Measurements from ENCODE around the gene NRTN.
"Not testable (repeated sequence)": the region's sequence is repeated elsewhere in the genome, so short reads cannot be mapped to it uniquely, and the experiment has no call there.

Gene NRTN

GRCh38 chr19:5837761-5838352 is 33.0 kb downstream of the NRTN start:
- DNase-seq (ENCODE audit: low read depth) = no peak
- H3K4me3 ChIP-seq (ENCODE audit: control insufficient read depth, low read depth, low read length) = no peak overlapping the region
- no peak for TF ChIP-seq CTCF (conservative IDR thresholded peaks at IDR 0.05; ENCODE audit: control insufficient read depth, insufficient read depth, low read depth, low read length)

GRCh38 chr19:5838353-5839064 is 33.6 kb downstream of the NRTN start:
- H3K4me3 ChIP-seq (ENCODE audit: control insufficient read depth, low read depth, low read length) = no peak overlapping the region
- DNase-seq (ENCODE audit: low read depth) = no peak
- no peak for TF ChIP-seq CTCF (conservative IDR thresholded peaks at IDR 0.05; ENCODE audit: control insufficient read depth, insufficient read depth, low read depth, low read length)

- no peak for DNase-seq (ENCODE audit: low read depth)
- no peak for TF ChIP-seq CTCF (conservative IDR thresholded peaks at IDR 0.05; ENCODE audit: control insufficient read depth, insufficient read depth, low read depth, low read length)
- H3K4me3 ChIP-seq (ENCODE audit: control insufficient read depth, low read depth, low read length) = no peak within 1 kb of the TSS
These were observed 34.5 kb downstream of the NRTN start, which contains the start of gene FUT6 for GRCh38 chr19:5839065-5840017. Gene FUT6 (minus strand): TSS chr19:5839702. CDS start chr19:5832567, 7,135 bp downstream.

GRCh38 chr19:5841735-5842111 is 36.9 kb downstream of the NRTN start:
- not testable (repeated sequence) for H3K4me3 ChIP-seq (ENCODE audit: control insufficient read depth, low read depth, low read length)

GRCh38 chr19:5843295-5843927 is 38.5 kb downstream of the NRTN start:
- H3K4me3 ChIP-seq (ENCODE audit: control insufficient read depth, low read depth, low read length) = no peak overlapping the region
- no peak for TF ChIP-seq CTCF (conservative IDR thresholded peaks at IDR 0.05; ENCODE audit: control insufficient read depth, insufficient read depth, low read depth, low read length)
- no peak for DNase-seq (ENCODE audit: low read depth)

More at GRCh38 chr19:5841735-5842111, 36.9 kb downstream of the NRTN start:
- not testable (repeated sequence) for DNase-seq (ENCODE audit: low read depth)

DNA sequence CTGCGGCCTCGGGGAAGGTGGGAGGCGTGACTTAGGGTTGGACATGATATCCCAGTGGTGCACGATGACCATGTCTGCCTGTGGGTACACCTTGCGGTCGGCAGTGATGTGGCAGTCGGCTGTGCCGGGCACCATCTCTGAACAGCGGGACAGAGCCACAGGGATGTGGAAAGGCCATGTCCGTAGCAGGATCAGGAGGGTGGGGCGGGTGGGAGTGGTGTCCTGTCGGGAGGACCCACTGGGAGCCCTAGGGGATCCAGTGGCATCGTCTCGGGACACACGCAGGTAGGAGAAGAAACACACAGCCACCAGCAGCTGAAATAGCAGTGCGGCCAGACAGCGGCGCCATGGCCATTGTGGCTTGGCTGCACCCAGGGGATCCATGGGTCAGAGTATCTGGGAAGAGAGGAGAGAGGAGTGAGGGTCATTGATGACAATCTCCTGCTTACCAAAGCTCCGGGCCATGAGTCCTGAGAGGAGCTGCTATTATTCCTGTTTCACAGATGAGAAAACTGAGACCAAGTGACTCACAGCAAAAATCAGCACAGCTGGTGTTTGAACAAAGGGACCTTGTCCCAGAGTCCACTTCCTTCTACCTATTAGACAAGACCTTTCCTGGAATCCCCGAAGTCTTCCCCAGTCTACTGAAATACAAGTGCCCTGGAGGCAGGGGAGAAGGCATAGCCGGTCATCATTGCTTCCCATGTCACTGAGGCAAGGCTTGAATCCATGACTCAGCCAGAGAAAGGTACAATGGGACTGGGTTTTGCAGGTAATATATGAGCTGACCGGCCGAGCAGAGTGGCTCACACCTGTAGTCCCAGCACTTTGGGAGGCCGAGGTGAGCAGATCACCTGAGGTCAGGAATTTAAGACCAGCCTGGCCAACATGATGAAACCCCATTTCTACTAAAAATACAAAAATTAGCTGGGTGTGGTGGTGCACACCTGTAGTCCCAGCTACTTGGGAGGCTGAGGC is 39.9 kb downstream of the NRTN start:
- no peak for TF ChIP-seq CTCF (conservative IDR thresholded peaks at IDR 0.05; ENCODE audit: control insufficient read depth, insufficient read depth, low read depth, low read length)
- no peak overlapping the region for H3K4me3 ChIP-seq (ENCODE audit: control insufficient read depth, low read depth, low read length)
- no peak for DNase-seq (ENCODE audit: low read depth)

DNA sequence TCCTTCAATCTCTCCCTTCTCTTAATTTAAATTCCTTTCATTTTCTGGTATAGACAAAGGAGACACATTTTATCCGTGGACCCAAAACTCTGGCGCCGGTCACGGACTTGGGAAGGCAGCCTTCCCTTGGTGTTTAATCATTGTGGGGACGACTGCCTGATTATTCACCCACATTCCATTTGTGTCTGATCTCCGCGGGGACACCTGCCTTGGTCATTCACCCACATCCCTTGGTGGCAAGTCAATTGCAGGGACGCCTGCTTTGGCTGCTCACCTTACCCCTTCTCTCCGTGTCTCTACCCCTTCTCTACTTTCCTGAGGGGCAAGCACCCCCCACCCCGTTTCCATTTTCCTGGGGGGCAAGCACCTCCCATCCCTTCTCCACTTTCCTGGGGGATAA is 43.0 kb downstream of the NRTN start:
- not testable (repeated sequence) for DNase-seq (ENCODE audit: low read depth); H3K4me3 ChIP-seq (ENCODE audit: control insufficient read depth, low read depth, low read length)

DNA sequence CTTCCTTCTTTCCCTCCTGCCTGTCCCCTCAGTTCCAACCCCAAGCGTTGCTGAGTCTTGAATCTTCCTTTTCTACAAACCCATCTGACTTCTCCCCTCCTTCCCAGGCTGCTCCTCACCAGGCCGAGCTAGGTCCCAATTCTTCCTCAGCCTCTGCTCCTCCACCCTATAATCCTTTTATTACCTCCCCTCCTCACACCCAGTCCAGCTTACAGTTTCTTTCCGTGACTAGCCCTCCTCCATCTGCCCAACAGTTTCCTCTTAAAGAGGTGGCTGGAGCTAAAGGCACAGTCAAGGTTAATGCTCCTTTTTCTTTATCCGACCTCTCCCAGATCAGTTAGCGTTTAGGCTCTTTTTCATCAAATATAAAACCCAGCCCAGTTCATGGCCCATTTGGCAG is 43.8 kb downstream of the NRTN start:
- not testable (repeated sequence) for H3K4me3 ChIP-seq (ENCODE audit: control insufficient read depth, low read depth, low read length); DNase-seq (ENCODE audit: low read depth)

Data from fibroblast of mammary gland (primary cell).